NCI-H1436 treated with DMSO at 0.1 percent for 48 hours (cell line): Measurements from ENCODE around the gene SHLD2.
"Not testable (repeated sequence)": the region's sequence is repeated elsewhere in the genome, so short reads cannot be mapped to it uniquely, and the experiment has no call there.

Experiments
- DNase-seq: peaks from one replicate; lab custom pipeline; 2025; lab: John Stamatoyannopoulos, UW

SHLD2 gene, protein sequence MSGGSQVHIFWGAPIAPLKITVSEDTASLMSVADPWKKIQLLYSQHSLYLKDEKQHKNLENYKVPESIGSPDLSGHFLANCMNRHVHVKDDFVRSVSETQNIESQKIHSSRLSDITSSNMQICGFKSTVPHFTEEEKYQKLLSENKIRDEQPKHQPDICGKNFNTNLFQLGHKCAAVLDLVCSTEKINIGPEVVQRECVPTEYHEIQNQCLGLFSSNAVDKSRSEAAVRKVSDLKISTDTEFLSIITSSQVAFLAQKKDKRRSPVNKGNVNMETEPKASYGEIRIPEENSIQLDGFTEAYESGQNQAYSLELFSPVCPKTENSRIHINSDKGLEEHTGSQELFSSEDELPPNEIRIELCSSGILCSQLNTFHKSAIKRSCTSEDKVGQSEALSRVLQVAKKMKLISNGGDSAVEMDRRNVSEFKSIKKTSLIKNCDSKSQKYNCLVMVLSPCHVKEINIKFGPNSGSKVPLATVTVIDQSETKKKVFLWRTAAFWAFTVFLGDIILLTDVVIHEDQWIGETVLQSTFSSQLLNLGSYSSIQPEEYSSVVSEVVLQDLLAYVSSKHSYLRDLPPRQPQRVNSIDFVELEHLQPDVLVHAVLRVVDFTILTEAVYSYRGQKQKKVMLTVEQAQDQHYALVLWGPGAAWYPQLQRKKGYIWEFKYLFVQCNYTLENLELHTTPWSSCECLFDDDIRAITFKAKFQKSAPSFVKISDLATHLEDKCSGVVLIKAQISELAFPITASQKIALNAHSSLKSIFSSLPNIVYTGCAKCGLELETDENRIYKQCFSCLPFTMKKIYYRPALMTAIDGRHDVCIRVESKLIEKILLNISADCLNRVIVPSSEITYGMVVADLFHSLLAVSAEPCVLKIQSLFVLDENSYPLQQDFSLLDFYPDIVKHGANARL

DNA sequence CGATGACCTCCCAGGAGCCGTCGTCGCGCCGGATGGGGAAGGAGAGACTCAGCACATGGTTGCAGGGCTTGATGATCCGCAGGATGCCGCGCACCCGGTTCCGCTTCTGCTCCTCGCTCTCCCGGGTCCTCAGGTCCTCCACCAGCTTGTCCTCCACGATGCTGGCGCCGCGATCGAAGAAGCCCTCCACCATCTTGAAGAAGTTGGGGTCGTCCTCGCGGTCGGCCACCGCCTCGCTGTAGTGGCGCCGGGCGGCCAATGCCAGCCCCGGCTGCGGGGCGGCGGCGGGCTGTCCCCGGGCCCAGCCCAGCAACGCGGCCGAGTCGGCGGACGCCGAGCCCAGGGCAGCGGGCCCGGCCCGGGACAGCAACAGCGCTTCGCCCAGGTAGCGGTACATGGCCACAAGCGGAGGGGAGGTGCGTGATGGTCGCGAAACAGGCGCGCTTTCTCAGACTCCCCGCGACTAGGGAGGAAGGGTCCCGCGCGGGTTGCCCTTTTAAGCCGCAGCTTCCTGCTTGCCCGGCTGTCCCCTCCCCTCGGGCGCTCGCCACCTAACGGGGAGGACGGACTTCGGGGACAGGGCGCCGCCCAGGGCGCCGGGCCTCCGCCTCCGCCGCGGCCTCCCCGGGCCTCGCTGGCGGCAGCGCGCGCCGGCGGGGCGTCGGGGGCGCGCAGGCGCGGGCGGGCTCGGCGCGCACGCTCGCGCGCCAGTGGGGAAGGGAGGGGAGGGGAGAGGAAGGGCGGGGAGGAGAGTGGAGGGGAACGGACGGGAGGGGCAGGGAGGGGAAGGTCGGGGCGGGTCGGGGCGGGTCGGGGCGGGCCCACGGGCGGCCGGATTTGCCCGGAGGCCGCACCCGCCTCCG, at the start of gene SHLD2, which contains the start of gene GLUD1:
Gene SHLD2 (plus strand): TSS at position 834 of the 863 bp plus-strand sequence. CDS start 56,149 bp downstream, outside the sequence.
Gene GLUD1 (minus strand): TSS at position 471 of the 863 bp plus-strand sequence. CDS start 74 bp downstream, at position 397.
- DNase-seq = peak; percentile 56

DNA sequence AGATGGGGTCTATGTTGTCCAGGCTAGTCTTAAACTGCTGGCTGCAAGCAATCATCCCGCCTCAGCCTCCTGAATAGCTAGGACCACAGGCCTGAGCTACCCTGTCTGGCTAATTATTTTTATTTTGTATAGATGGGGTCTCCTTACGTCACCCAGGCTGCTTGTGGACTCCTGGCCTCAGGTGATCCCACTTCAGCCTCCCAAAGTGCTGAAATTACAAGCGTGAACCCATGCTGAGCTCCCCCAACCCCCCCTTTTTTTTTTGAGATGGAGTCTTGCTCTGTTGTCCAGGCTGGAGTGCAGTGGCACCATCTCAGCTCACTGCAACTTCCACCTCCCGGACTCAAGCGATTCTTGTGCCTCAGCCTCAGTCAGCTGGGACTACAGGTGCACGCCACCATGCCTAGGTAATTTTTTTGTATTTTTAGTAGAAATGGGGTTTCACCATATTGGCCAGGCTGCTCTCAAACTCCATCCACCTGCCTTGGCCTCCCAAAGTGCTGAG, 49.5 kb upstream of the SHLD2 start:
- DNase-seq = no peak

DNA sequence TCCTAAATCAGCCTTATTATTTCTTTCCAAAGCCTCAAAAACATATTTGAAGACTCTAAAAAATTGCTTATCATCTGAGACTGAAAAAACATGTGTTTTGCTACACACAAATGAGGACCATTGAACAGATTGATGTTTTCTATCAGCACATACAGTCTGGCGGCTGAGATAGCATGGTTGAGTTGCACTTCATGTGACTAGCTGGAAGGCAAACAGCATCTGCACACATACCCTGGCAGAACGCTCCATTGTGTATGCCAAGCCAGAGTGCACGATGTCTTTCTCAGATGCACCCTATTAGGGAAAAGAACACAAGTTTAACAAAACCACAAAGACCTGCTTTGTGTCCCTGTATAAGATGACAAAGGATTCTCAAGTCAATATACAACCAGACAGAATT, 41.9 kb upstream of the SHLD2 start:
- DNase-seq = no peak

DNA sequence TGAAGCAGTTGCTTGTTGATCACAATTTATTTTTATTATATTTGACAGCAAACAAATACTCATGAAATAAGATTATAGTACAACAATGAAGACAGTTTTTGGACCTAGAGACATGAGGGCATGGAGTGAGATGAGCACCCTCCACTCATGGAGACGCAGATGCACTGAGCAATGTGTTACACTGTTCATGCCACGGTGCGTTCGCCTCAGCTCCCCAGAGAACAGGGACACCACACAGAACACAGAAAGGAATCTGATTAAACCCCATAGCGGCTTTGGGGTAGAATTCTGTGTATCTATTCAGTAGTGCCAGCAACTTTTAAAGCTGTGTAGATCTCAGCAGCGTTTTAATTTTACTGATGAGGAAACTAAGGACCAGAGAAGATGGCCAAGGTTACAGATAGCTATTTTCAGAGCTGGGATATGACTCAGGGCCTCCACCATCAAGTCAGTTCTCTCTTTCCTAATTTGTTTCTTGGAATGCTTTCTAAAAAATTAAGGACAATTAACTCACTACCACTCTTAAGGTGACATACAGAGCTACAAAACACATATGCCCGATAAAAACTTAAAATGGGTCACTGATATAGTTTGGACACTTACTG, 41.3 kb upstream of the SHLD2 start:
- no peak for DNase-seq

DNA sequence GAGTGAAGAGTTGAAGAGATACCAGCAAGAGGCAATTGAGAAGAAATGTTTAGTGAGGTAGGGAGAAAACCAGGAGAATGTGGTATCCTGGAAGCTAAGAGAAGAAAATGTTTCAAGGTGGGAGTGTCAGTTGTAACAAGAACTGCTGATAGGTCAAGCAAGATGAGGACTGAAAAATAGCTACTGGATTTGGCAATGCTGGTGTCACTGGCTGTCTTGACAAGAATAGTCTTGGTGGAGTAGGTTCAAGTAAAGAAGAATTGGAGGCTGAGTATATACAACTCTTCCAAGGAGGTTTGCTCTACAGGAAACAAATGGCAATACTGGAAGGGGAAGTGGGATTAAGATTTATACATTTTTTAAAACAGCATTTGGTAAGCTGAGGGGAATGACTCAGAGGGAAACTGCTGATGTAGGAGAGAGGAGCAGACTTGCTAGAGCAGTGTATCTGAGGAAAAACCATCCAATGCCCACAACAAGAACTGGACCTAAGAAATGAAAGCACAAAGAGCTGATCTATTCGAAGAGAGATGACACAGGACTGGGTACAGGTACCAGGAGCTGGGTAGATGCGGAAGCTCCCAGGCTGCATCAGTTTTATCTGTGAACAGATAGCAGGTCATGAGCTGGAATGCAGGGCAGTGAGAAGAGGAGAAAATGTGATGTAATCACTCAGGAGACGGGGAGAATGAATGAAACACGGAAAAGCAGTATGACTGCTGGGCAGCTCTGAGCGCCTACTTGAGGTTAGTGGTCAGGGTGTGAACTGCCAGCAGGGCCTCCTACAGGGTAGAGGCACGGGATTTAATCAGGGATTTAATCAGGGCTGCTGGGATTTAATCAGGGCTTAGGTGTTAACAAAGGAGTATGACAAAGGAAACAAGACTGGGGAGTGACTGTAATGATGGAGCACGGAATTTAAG, 40.4 kb upstream of the SHLD2 start:
- DNase-seq = no peak

DNA sequence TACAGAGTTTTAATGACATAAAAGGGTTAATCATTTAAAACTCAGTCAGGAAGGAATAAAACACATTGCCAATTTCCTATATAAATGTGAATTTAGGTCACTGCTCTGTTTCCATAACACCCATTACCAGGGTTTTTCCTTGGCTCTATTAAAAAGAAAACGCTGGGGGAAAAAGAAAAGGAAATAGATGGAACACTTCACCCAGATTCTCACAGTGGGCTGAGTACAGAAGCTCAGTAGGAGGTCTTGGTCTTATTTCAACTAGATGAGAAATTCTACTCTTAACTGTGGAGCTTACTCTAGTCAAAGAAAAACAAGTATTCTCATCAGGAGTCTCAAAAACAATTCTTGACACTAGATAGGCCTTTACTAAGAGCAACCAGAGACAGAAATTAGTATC, 36.8 kb upstream of the SHLD2 start:
- no peak for DNase-seq

DNA sequence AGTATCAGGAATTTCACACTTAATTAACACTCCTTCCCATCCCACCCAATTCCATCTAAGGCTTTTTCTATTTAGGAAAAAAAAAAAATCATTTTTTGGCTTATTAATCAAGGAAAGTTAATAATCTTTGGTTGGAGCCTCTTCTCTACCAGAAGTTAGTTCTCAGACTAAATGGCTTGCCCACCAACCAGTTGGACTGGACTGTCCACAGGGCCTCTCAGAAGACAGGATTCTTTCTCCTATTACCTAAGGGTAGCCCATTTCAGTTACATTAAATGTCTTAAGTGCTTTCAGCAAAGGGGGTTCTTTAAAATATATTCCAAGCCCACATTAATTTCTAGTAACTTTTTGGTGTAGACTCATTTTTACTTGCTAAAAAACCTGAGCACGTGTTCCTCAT, 35.6 kb upstream of the SHLD2 start:
- no peak for DNase-seq

DNA sequence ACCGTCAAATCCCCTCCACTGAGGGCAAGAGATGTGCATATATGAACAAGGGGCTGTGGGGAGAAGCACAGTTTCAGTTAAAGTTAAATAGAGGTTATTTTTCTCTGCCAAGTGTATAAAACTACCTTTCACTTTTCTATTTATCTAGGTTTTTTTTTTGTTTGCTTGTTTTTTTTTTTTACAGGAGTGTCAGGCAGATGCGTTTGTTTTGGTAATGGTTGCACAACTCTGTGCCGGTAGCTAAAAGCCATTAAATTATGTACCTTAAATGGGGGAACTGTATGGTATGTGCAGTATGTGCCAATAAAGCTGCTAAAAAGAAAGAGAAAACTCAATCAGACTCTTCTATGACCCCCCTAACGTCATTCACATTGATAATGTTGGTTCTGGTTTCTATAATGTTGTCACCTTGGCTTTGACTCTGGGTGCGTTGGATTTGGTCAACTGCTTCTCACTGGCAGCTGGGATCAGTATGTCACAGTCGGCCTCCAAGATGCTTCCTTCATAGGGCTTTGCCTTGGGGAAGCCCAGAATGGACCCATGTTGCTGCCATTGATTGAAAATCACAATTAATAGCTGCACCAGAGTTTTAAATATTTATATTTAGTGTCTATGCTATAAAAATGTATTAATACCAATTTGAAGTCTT, 34.6 kb upstream of the SHLD2 start:
- DNase-seq = no peak

DNA sequence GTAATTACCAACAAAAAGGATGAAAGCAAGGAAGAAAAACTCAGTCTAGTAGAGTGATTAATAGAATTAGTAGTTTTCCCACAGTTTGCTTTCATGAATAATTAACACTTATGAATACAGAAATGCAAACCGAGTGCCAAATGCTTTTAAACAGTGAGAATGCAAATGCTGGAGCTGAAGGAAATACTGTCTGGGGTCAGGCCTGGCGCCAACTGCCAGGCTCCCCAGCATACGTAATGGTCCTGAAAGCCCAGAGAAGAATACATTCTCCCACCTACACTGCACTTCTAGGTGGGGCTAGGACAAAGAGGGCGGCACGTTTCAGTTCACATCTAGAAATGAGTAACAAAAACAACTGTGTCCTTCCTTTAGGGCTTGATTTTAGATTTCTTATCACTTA, 30.4 kb upstream of the SHLD2 start:
- DNase-seq = no peak

DNA sequence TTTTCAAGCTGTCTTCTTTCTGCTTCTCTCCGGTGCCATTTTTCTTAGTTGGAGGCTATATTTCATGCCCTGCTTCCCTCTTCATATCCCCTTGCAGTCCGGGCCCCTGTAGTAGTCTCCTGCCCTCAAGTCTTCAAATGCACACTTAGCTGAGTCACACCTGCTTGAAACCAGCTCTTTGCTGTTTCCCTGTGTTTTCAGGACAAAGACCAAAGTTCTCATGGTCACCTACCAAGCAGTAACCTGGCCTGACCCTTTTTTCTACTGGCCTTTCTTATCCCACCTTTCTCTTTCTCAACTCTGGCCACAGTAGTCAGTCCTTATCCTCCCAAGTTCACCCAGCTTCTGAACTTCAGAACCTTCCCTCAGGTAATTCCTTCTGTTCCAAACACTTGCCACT, 28.8 kb upstream of the SHLD2 start:
- DNase-seq = no peak

DNA sequence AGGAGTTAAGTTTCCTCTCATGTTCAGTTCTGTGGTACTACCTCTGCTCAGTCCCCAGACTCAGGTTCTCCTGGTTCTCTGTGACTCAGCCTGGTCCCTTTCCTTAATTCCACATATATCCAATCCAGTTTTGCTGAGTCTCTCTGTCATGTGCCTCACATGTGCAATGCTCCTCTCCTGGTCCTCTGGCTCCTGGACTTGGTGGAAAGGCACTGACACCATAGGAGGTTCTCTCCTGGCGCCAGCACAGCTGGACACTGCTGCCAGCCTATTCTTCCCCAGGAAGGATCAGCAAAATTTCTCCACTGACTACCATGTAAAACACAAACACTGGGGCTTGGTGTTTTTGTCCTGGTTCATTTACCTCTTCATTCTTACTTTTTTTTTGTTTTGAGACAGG, 28.1 kb upstream of the SHLD2 start:
- DNase-seq = no peak

DNA sequence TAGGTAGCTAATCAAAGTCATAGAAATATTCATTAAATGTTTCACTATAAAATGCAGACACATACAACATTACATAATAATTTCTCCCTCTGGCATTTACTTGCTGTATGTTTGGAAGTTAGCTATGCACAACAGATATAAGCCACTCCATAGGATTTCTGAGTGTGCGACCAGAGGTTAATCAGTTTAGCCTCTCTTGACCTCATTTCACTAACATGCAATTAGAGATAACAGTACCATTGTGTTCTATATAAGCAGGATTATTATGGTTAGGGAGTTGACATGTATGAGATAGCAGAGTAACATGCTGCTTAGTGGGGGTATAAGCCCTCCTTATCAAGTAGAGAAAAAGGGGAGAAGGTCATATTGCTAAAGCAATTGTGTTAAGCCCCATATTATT, 26.7 kb upstream of the SHLD2 start:
- DNase-seq = no peak

DNA sequence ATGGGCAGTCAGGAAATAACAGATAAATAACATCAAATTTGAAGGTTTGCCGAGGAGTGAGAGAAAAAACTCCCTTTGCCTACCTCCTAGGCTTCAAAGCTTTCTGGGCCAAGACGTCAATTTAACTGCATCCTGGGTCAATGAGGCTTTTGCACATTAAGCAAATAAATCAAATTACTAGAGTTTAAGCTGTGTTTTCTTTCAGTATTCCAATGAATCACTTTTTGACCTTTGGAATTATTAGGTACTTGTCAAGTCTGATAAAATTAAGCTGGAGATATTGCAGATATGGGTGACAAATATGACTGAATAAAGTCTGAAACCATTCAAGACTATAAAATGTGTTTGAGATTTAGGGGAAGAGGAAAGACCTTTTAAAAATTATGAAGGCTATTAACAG, 22.6 kb upstream of the SHLD2 start:
- no peak for DNase-seq

DNA sequence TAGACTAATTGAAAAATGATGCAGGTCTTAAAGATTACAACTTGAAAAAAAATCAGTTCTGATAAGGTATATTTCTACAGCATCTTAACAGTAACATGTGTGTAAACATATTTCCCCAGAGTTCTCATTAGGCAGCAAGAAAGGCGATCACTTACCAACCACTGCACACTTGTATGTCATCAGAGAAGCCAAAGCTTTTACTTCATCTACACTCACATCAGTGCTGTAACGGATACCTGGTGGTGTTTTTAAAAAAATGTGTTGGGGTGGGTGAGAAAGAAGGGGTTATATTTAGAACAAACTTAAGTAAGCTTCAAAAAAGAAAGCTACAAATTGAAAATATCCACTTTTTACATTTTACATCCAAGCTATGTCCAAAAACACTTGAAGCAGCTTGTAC, 18.6 kb upstream of the SHLD2 start:
- not testable (repeated sequence) for DNase-seq

DNA sequence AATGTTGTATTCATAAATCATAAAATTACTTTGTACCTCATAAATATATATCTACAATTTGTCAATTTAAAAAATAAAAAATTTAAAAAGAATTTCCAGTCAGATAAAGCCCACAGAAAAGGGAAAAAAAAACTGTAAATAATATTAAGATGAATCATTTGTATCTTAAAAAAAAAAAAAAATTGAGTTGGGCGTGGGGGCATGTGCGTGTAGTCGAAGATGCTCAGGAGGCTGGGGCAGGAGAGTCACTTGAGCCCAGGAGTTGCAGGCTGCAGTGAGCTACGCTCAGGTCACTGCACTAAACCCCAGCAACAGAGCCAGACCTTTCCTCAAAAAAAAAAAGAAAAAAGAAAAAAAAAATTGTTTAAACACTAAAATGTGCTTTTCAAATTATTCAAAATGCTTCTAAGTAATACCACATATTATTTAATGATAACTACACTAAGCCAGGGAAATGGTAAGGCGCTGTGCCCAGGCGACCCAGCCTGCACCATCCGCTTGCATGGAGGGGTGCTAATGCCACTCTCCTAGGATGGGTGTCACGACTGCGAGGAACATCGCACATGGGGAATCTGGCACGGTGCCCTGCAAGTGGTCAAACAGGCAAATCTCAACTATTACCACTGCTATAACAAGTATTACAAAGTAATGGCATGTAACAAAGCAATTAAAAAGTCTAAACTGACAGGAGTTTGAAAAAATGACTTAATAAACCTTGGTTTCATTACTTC, 15.7 kb upstream of the SHLD2 start:
- no peak for DNase-seq

DNA sequence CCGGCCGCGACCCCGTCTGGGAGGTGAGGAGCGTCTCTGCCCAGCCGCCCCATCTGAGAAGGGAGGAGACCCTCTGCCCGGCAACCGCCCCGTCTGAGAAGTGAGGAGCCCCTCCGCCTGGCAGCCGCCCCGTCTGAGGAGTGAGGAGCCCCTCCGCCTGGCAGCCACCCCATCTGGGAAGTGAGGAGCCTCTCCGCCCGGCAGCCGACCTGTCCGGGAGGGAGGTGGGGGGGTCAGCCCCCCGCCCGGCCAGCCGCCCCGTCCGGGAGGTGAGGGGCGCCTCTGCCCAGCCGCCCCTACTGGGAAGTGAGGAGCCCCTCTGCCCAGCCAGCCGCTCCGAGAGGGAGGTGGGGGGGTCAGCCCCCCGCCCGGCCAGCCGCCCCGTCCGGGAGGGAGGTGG, 14.4 kb upstream of the SHLD2 start:
- not testable (repeated sequence) for DNase-seq

DNA sequence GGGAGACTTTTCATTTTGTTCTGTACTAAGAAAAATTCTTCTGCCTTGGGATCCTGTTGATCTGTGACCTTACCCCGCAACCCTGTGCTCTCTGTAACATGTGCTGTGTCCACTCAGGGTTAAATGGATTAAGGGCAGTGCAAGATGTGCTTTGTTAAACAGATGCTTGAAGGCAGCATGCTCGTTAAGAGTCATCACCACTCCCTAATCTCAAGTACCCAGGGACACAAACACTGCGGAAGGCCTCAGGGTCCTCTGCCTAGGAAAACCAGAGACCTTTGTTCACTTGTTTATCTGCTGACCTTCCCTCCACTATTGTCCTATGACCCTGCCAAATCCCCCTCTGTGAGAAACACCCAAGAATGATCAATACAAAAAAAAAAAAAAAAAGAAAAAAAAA, 13.4 kb upstream of the SHLD2 start:
- not testable (repeated sequence) for DNase-seq

DNA sequence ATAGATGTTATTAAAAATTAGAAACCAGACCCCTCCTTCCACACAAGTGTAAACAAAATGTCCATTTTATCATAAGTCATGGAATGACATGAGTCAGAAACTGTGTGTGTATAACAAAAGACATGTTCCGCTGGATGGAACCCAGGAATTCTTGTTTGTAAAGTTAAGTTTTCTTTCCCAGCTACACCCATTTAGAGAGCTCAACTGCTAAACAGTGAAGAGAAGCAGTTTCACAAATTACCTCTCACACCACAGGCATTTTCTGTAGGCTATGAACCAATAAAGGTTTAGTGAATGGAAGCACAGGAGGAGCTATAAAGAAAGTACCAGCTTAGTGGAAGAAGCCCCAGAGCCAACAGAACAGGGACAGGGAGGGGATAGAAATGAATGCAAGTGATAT, 12.8 kb upstream of the SHLD2 start:
- not testable (repeated sequence) for DNase-seq
